Upper lobe of left lung (tissue), 6 donors: ENCODE results near the gene ABCD1. TPM values are rescaled to one million over a fixed set of nuclear protein-coding genes. Genes with fewer than 3 reads are reported as not detected.

ENCODE experiments used
- ATAC-seq, 2 donors: fragments of 200-7000 bp; cut with Tn5 transposase; one replicate each; pipeline ENCODE4 v1.9.1; 2022; ENCODE audit warnings: mild to moderate bottlenecking in 2 of 2, moderate library complexity in 2 of 2; ENCODE audit not compliant: low FRiP score in 2 of 2
- DNase-seq, 2 donors: peaks; one replicate each; pipeline ENCODE4 v3.0.0-alpha.2; 2019 to 2020
- H3K27ac ChIP-seq, 4 donors: fragments of 200-600 bp; sonication (generic); one replicate each; pipeline ENCODE4 v1.5.1; 2016 to 2019
- H3K27me3 ChIP-seq, 4 donors: fragments of 200-600 bp; sonication (generic); one replicate each; pipeline ENCODE4 v1.5.1; 2017 to 2019
- H3K36me3 ChIP-seq, 4 donors: fragments of 200-600 bp; sonication (generic); one replicate each; pipeline ENCODE4 v1.5.1; 2016 to 2019
- H3K4me1 ChIP-seq, 4 donors: fragments of 200-600 bp; sonication (generic); one replicate each; pipeline ENCODE4 v1.5.1; 2018 to 2019
- H3K4me3 ChIP-seq, 4 donors: fragments of 200-600 bp; sonication (generic); one replicate each; pipeline ENCODE4 v1.5.1; 2017 to 2019; ENCODE audit warnings: mild to moderate bottlenecking in 2 of 4, moderate library complexity in 1 of 4
- H3K9me3 ChIP-seq, 4 donors: fragments of 200-600 bp; sonication (generic); one replicate each; pipeline ENCODE4 v1.5.1; 2018 to 2019
- CTCF ChIP-seq, 6 experiments: fragments of 450-650 bp in 4 of 6; fragments of 200-600 bp in 2 of 6; sonication (generic) in 2 of 6; IDR thresholded peaks; one replicate each; pipeline ENCODE4 v1.5.1; 2016 to 2019; ENCODE audit warnings: antibody characterized with exemption in 6 of 6
- EP300 ChIP-seq, 4 donors: sonication (generic); formaldehyde crosslinking; IDR thresholded peaks; one replicate each; pipeline ENCODE4 v1.5.1; 2017; ENCODE audit warnings: antibody characterized with exemption in 4 of 4, control low read depth in 2 of 4
- POLR2A ChIP-seq, 4 donors: fragments of 450-650 bp; IDR thresholded peaks; one replicate each; pipeline ENCODE4 v1.5.1; 2016 to 2017; ENCODE audit warnings: antibody characterized with exemption in 4 of 4, mild to moderate bottlenecking in 2 of 4
- POLR2AphosphoS5 ChIP-seq, 2 donors: sonication (generic); formaldehyde crosslinking; IDR thresholded peaks; one replicate each; pipeline ENCODE4 v1.5.1; 2017; ENCODE audit warnings: antibody characterized with exemption in 2 of 2
- WGBS, 2 donors: methylation state at CpG; one replicate each; pipeline ENCODE4 v1.1.5; 2017 to 2018; 5-methylcytosine and 5-hydroxymethylcytosine counted together
- total RNA-seq, 6 donors: library from RNA; depleted of rRNA in 4 of 6; stranded (reverse); fragments of >200 nt in 4 of 6; gene quantifications; one replicate each; pipeline versions ENCODE4 v1.1.0 to v1.2.1, GENCODE V29; 2016 to 2021
- donor health status: DM: no; HTN: no; CAD: no; lungs with moderate emphysema.
- donor health status: DM: no; HTN: yes; CAD: no; lungs with severe emphysema.

Gene ABCD1
- total RNA-seq, 6 donors from 2014 or later, result 9.8 to 28.1 (median 17.9) TPM

GRCh38 chrX:153707406-153707805 lies 17.2 kb upstream of the ABCD1 start:
- peaks cover 0 to 47% (median 15%) of the 10 kb centered on the region in 4 donors for H3K36me3 ChIP-seq
- DNase-seq, result no peak

GRCh38 chrX:153708415-153708814 lies 16.2 kb upstream of the ABCD1 start:
- Histone ChIP-seq H3K36me3 (peaks cover 0 to 41% (median 14%) of the 10 kb centered on the region in 4 donors), H3K27ac (peak overlapping the region in 1 of 4 donors; percentile 40)
- WGBS, 2 donors, result 28% methylated on average over 13 of the region's 13 CpGs; no CpG with 5 or more reads in 1 of the 2 donors

More at GRCh38 chrX:153707406-153707805, 17.2 kb upstream of the ABCD1 start:
- H3K27me3 ChIP-seq, result no peaks in the 10 kb centered on the region
- 92 to 100% methylated on average over 2 to 6 of the region's 6 CpGs for WGBS, 2 donors
- ATAC-seq, result no peak
- no peaks in the 10 kb centered on the region for H3K9me3 ChIP-seq
- H3K27ac ChIP-seq, result no peak overlapping the region
- H3K4me3 ChIP-seq, result no peak overlapping the region
- TF ChIP-seq POLR2A (IDR thresholded peaks at IDR 0.05) (no peak), EP300 (IDR thresholded peaks at IDR 0.05) (no peak), POLR2AphosphoS5 (IDR thresholded peaks at IDR 0.05) (no peak), CTCF (IDR thresholded peaks at IDR 0.05) (no peak)
- H3K4me1 ChIP-seq, result peaks cover 0 to 8% (median 2%) of the 10 kb centered on the region in 4 donors

GRCh38 chrX:153709726-153710674 lies 14.7 kb upstream of the ABCD1 start:
- DNase-seq, result no peak
- TF ChIP-seq CTCF (IDR thresholded peaks at IDR 0.05) (no peak), EP300 (IDR thresholded peaks at IDR 0.05) (no peak), POLR2AphosphoS5 (IDR thresholded peaks at IDR 0.05) (no peak), POLR2A (IDR thresholded peaks at IDR 0.05) (no peak)
- 90 to 97% methylated on average over 7 to 19 of the region's 27 CpGs for WGBS, 2 donors
- Histone ChIP-seq H3K36me3 (peaks cover 0 to 42% (median 13%) of the 10 kb centered on the region in 4 donors), H3K4me1 (no peaks in the 10 kb centered on the region), H3K9me3 (no peaks in the 10 kb centered on the region), H3K27me3 (no peaks in the 10 kb centered on the region), H3K27ac (no peak overlapping the region), H3K4me3 (no peak overlapping the region)
- ATAC-seq, result no peak

More at GRCh38 chrX:153708415-153708814, 16.2 kb upstream of the ABCD1 start:
- Histone ChIP-seq H3K4me1 (peaks cover 0 to 3% (median 0%) of the 10 kb centered on the region in 4 donors), H3K9me3 (no peaks in the 10 kb centered on the region), H3K27me3 (no peaks in the 10 kb centered on the region), H3K4me3 (no peak overlapping the region)
- ATAC-seq (peak; percentile 70 to 77), DNase-seq (peak; percentile 74 to 81)
- peak in 5 of 6 experiments; percentile 35 to 62 (median 52) for TF ChIP-seq CTCF (IDR thresholded peaks at IDR 0.05)
- TF ChIP-seq POLR2A (IDR thresholded peaks at IDR 0.05), result no peak

GRCh38 chrX:153714256-153714655 lies 10.4 kb upstream of the ABCD1 start:
- Histone ChIP-seq H3K27ac (no peak overlapping the region), H3K9me3 (no peaks in the 10 kb centered on the region), H3K36me3 (peaks cover 0 to 62% (median 15%) of the 10 kb centered on the region in 4 donors), H3K4me3 (no peak overlapping the region), H3K27me3 (no peaks in the 10 kb centered on the region), H3K4me1 (no peaks in the 10 kb centered on the region)
- 78 to 87% methylated on average over 3 of the region's 3 CpGs for WGBS, 2 donors
- TF ChIP-seq EP300 (IDR thresholded peaks at IDR 0.05), result no peak
- no peak for TF ChIP-seq POLR2A (IDR thresholded peaks at IDR 0.05)
- TF ChIP-seq POLR2AphosphoS5 (IDR thresholded peaks at IDR 0.05), result no peak
- TF ChIP-seq CTCF (IDR thresholded peaks at IDR 0.05), result no peak
- no peak for ATAC-seq
- no peak for DNase-seq
